Subcutaneous adipose tissue (tissue), 4 donors: ENCODE measurements around the gene ATP8B4. TPM values are rescaled to one million over a fixed set of nuclear protein-coding genes. Genes with fewer than 3 reads are reported as not detected.

ENCODE experiments used
- CTCF ChIP-seq: fragments of 450-650 bp; IDR thresholded peaks from one replicate; pipeline ENCODE4 v1.5.1; 2016; ENCODE audit warnings: low read depth, mild to moderate bottlenecking, control low read depth, antibody characterized with exemption, moderate library complexity
- total RNA-seq, 4 donors: library from RNA; depleted of rRNA; stranded (reverse); fragments of >200 nt; gene quantifications; one replicate each; pipeline ENCODE4 v1.1.0, GENCODE V29; 2016

The ATP8B4 gene
- total RNA-seq, 4 donors from 2014 or later = 39.9 to 75.3 (median 65.9) TPM

DNA sequence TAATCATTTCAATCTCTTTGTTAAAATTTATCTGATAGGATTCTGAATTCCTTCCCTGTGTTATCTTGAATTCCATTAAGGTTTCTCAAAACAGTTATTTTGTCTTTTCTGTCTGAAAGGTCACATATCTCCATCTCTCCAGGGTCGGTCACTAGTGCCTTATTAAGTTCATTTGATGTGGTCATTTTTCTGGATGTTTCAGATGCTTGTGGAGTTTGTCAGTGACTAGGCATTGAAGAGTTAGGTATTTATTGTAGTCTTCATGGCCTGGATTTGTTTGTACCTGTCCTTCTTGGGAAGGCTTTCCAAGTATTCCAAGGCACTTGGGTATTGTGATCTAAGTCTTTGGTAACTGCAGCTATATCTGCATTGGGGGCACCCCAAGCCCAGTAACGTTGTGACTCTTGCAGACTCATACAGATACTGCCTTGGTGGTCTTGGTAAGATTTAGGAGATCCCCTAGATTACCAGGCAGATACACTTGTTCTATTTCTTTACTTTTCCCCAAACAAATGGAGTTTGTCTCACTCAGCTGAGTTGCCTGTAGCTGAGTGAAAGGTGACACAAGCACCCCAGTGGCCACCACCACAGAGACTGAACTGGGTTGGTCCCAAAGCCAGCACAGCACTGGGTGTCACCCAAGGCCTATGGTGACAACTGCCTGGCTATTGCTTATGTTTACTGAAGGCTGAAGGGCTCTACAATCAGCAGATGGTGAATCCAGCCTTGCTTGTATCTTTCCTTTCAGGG is 44.1 kb upstream of the ATP8B4 start:
- no peak for TF ChIP-seq CTCF

DNA sequence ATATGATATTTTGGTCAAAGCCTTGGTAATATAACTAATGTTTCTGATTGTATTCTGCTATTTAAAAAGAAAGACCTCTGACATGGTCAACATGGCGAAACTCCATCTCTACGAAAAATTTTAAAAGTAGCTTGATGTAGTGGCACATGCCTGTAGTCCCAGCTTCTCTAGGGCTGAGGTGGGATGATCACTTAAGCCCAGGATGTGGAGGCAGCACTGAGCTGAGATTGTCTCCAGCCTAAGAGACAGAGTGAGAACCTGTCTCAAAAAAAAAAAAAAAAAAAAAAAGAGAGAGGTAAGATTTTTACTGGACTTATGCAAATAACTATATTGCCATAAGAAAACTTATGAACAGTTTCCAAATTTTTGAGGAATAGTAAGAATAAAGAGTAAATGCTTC is 32.4 kb upstream of the ATP8B4 start:
- TF ChIP-seq CTCF = no peak

GRCh38 chr15:50150851-50151250 is 31.8 kb upstream of the ATP8B4 start:
- no peak for TF ChIP-seq CTCF

- no peak for TF ChIP-seq CTCF
Observed at GRCh38 chr15:50150349-50150748, 31.3 kb upstream of the ATP8B4 start.

DNA sequence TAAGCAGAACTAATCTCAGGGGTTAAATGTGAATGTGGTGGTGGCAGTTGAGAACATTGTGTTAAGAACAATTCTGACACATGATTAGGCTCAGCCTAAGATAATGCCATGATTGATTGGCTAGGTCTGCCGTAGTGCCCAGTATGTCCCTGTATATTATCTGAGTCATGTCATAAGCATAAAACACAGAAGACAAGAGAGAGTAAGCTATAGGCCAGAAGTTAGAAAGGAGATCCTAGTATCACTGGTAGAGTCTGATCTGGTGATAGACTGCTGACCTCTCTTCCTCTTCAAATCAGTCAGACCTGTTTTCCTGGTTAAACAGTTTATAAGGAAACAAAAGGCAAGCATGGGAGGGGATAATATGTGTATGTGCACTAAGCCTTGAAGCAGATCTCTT is 30.1 kb upstream of the ATP8B4 start:
- no peak for TF ChIP-seq CTCF

- TF ChIP-seq CTCF = no peak
Observed at GRCh38 chr15:50148362-50148963, 29.4 kb upstream of the ATP8B4 start.

GRCh38 chr15:50146632-50147031 is 27.6 kb upstream of the ATP8B4 start:
- no peak for TF ChIP-seq CTCF
